RWPE1 (cell line): Measurements from ENCODE around the gene MRPL36.

ENCODE experiments used
- CTCF ChIA-PET: fragments of 350-600 bp; sonication (Branson Sonifier 250); formaldehyde crosslinking; extraction: SDS; loops from one replicate; lab custom pipeline; 2021; lab: Yijun Ruan, JAX
- POLR2A ChIA-PET: fragments of 400-600 bp; formaldehyde crosslinking; extraction: SDS; loops from one replicate; lab custom pipeline; 2020; ENCODE audit warnings: antibody characterized with exemption; ENCODE audit not compliant: low non-redundant PET; lab: Yijun Ruan, JAX
- DNase-seq: peaks from one replicate; pipeline ENCODE4 v3.0.0; 2012; ENCODE audit warnings: low spot score
- H3K27ac ChIP-seq: fragments of 450-650 bp; 2 replicates; pipeline ENCODE4 v1.5.1; 2017
- TF ChIP-seq, protein P1 (sequence below): fragments of 450-650 bp; conservative IDR thresholded peaks from 2 replicates; pipeline ENCODE4 v1.5.1; 2017; ENCODE audit warnings: low read depth, mild to moderate bottlenecking

The MRPL36 gene

DNA sequence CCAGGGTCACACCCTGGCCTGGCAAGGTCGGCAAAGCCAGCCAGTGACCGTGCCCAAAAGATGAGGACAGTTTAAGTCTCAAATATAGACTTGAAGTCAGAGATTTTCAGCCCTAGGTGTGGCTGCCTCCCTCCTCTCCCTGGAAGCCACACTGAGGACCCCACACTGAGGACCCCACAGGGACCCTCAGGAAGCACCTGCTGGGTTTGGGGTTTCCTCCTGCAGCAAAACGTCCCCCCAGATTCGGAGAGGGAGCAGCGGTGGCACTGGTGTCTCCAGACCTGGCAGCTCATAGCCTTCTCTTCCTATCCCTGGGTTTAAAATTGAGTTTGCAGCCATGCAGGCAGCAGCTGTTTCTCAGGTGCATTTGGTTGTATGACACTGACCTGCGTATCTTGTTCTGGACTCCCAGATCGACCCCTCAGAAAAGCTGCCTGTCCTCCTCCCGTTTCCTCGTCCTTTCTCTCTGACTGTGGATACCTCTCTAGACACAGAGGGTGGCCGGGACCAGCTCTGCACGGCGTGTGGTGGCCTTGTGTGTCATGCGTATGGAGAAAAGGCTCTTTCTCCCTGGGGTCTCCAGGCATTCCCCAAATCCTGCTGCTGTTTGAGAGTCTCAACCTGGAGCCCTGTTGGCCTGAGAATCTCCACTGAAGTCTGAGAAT, 36.6 kb downstream of the MRPL36 start:
- ChIA-PET CTCF (interaction anchor here (0.5 to 1.0 kb wide), 5 partner anchors 9 to 772 kb away, joined by 3 to 4 read pairs (median 3); no protein-coding TSS in a partner anchor), POLR2A (no interaction called here)
- no peak for DNase-seq
- TF ChIP-seq, protein P1, sequence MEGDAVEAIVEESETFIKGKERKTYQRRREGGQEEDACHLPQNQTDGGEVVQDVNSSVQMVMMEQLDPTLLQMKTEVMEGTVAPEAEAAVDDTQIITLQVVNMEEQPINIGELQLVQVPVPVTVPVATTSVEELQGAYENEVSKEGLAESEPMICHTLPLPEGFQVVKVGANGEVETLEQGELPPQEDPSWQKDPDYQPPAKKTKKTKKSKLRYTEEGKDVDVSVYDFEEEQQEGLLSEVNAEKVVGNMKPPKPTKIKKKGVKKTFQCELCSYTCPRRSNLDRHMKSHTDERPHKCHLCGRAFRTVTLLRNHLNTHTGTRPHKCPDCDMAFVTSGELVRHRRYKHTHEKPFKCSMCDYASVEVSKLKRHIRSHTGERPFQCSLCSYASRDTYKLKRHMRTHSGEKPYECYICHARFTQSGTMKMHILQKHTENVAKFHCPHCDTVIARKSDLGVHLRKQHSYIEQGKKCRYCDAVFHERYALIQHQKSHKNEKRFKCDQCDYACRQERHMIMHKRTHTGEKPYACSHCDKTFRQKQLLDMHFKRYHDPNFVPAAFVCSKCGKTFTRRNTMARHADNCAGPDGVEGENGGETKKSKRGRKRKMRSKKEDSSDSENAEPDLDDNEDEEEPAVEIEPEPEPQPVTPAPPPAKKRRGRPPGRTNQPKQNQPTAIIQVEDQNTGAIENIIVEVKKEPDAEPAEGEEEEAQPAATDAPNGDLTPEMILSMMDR, result no peak
- no peak overlapping the region for H3K27ac ChIP-seq

DNA sequence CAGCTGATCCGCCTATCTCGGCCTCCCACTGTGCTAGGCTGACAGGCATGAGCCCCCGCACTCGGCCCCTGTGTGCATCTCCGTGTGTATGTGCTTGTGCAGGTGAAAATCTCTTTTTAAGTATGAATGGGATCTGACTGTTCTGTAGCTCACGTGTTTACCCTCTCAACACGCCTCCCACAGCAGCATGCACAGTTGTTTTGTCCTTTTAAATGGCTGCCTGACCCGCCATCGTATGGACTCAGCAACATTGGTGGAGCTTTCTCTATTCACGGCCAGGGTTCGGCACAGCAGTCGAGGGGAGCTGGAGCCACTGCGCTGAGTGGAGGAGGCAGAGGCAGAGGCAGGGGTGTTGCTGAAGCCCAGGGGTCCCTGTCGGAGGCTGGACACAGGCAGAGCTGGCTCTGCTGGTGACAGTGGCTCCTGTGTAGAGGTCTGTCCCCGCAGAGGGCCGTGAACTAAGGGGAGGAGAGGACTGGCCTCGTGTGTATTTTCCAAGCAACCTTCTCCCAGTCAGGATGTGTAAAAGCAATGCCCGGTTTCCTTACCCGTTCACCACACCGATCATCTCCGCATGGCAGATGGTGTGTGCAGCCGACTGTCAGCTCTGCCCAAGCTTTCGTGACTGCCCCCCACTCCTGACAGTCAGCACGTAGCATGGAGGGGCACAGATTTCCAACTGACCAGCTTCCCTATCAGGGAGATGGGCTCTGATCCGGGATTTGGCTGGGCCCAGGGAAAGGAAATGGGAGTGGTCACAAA, 37.3 kb downstream of the MRPL36 start:
- ChIA-PET CTCF (no interaction called here), POLR2A (no interaction called here)
- TF ChIP-seq, protein P1, result no peak
- no peak overlapping the region for H3K27ac ChIP-seq
- no peak for DNase-seq

DNA sequence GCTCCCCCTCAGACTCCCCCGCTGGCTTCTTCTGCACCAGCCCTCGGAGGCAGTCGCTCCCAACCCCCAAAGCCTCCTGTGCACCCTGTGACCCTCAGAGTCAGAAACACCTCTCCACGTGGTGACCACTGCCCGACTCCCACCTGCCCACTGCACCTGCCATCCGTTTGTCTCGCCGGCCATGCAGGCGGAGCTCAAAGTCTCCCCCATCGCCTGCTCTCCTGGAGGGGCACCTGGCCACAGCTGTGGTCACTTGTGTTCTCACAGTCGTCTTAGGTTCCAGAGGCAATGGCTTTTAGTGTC, 38.2 kb downstream of the MRPL36 start:
- no peak for DNase-seq
- no peak overlapping the region for H3K27ac ChIP-seq
- ChIA-PET CTCF (no interaction called here), POLR2A (no interaction called here)
- TF ChIP-seq, protein P1, result no peak

DNA sequence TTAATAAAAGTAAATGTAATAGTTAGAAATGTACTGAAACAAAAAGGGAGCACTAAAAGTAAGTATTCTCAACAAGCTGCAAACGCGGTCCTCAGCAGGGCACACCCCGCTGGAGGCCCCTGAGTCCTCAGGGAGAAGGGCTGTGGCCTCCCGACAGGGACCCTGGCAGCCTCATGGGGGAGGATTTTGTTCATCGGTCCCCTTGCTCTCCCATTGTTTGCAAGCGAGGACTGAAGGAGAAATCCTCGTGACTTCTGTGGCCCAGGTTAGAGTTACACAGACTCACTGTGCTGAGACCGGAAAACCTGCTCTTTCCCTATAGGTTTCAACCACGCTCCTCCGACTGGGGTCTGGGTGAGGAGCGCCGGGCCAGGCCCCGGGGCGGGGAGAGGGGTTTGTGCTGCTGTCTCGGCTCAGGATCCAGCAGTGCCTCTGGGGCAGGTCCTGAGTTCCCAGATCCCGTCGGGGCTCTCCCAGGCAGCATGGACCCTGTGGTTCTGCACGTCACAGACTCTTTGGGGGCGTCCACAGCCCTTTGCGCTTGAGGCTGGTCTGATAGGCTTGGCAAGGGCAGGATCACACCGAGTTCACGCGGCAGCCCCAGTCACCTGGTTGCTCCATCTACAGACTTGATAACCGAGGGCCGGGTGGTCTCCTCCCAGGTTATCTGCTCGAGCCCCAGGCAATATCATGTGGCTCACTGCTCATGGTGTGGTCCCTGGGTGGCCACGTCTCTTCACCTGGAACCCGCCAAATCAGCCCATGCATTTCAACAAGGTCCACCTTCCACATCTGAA, 38.8 kb downstream of the MRPL36 start:
- TF ChIP-seq, protein P1, result no peak
- H3K27ac ChIP-seq, result no peak overlapping the region
- POLR2A ChIA-PET, result no interaction called here
- no peak for DNase-seq
- CTCF ChIA-PET, result no interaction called here

DNA sequence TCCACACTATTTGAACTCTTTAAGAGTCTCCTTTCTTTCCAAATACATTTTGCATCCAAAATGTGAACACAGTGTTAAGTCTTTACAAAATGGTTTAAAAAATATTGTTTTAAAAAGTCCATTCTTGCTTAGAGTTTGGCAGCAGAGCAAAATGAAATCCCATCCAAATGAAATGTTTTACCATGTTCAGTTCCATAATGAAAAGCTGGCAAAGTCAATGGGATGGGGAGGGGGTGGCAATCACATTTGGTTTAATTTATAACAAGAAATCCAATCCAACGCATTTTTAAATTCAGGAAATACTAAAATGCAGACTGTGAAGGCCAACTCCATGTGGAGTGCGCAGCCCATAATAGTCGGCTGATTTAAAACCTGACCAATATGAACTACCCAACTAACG, 39.4 kb downstream of the MRPL36 start:
- no peak for DNase-seq
- TF ChIP-seq, protein P1, result no peak
- ChIA-PET CTCF (no interaction called here), POLR2A (no interaction called here)
- H3K27ac ChIP-seq, result no peak overlapping the region

DNA sequence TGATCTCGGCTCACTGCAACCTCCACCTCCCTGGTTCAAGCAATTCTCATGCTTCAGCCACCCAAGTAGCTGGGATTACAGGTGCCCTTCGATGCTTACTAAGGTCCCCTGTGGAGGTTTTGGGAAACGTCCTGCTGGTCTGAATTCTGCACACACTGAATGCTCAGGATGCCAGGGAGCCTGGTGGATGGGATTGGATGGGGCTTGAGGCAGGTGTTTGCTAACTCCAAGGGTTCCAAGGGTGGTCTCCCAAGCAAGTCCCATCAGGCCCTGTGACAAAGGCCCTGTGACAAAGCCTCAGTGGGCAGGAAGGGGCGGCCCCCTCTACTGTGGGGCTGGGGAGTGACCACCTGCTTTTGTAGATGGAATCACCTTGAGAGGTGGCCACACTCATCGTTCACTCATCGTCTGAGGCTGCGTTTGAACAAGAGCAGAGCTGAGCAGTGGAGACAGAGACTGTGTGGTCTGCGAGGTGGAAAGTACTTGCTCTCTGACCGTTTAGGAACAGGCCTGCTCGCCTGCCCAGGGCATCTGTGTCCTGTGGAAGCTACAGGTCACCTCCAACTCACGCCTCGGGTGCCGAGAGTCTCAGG, 40.2 kb downstream of the MRPL36 start:
- no peak for DNase-seq
- ChIA-PET POLR2A (no interaction called here), CTCF (interaction anchor here (0.7 kb wide), 1 partner anchor 14 kb away, joined by 3 read pairs; no protein-coding TSS in a partner anchor)
- TF ChIP-seq, protein P1, result no peak
- no peak overlapping the region for H3K27ac ChIP-seq
